ENCODE measurements around the gene CACNA2D1. TPM values are rescaled to one million over a fixed set of nuclear protein-coding genes. Genes with fewer than 3 reads are reported as not detected.

CACNA2D1 gene
- total RNA-seq, 4 donors from 2014 or later = 3.0 to 15.7 (median 8.6) TPM

- DNase-seq (ENCODE audit: low spot score in 2 of 2) = no peak
- 70 to 80% methylated on average over 1 of the region's 1 CpG for WGBS, 2 donors
- TF ChIP-seq POLR2A (IDR thresholded peaks at IDR 0.05) = no peak
- TF ChIP-seq CTCF (IDR thresholded peaks at IDR 0.05) = no peak
- H3K4me3 ChIP-seq (ENCODE audit: low read depth, poor library complexity, severe bottlenecking) = no peak overlapping the region
- intact Hi-C loops (cut with DNase I; ENCODE audit: low total_unique reads) = no loop called here
Measured at GRCh38 chr7:82163586-82163985, 280.0 kb downstream of the CACNA2D1 start.

- no peak for DNase-seq (ENCODE audit: low spot score in 2 of 2)
- TF ChIP-seq POLR2A (IDR thresholded peaks at IDR 0.05) (no peak), CTCF (IDR thresholded peaks at IDR 0.05) (no peak)
- intact Hi-C loops (cut with DNase I; ENCODE audit: low total_unique reads) = no loop called here
- no peak overlapping the region for H3K4me3 ChIP-seq (ENCODE audit: low read depth, poor library complexity, severe bottlenecking)
- WGBS, 2 donors = 39 to 87% methylated on average over 2 of the region's 2 CpGs
Measured at GRCh38 chr7:82162289-82162688, 281.3 kb downstream of the CACNA2D1 start.

- no peak for DNase-seq (ENCODE audit: low spot score in 2 of 2)
- no peak overlapping the region for H3K4me3 ChIP-seq (ENCODE audit: low read depth, poor library complexity, severe bottlenecking)
- TF ChIP-seq CTCF (IDR thresholded peaks at IDR 0.05) (no peak), POLR2A (IDR thresholded peaks at IDR 0.05) (no peak)
- intact Hi-C loops (cut with DNase I; ENCODE audit: low total_unique reads) = no loop called here
Measured at GRCh38 chr7:82158327-82158726, 285.2 kb downstream of the CACNA2D1 start.

GRCh38 chr7:82156893-82157292, 286.7 kb downstream of the CACNA2D1 start:
- WGBS, 2 donors = 98 to 100% methylated on average over 1 of the region's 1 CpG
- intact Hi-C loops (cut with DNase I; ENCODE audit: low total_unique reads) = no loop called here
- no peak overlapping the region for H3K4me3 ChIP-seq (ENCODE audit: low read depth, poor library complexity, severe bottlenecking)
- TF ChIP-seq CTCF (IDR thresholded peaks at IDR 0.05) (no peak), POLR2A (IDR thresholded peaks at IDR 0.05) (no peak)
- no peak for DNase-seq (ENCODE audit: low spot score in 2 of 2)

GRCh38 chr7:82156168-82156567, 287.4 kb downstream of the CACNA2D1 start:
- intact Hi-C loops (cut with DNase I; ENCODE audit: low total_unique reads) = no loop called here
- no peak for TF ChIP-seq CTCF (IDR thresholded peaks at IDR 0.05)
- no peak for TF ChIP-seq POLR2A (IDR thresholded peaks at IDR 0.05)
- DNase-seq (ENCODE audit: low spot score in 2 of 2) = no peak
- no peak overlapping the region for H3K4me3 ChIP-seq (ENCODE audit: low read depth, poor library complexity, severe bottlenecking)
- 79 to 80% methylated on average over 3 of the region's 3 CpGs for WGBS, 2 donors

GRCh38 chr7:82154728-82155127, 288.8 kb downstream of the CACNA2D1 start:
- 70 to 80% methylated on average over 2 of the region's 2 CpGs for WGBS, 2 donors
- intact Hi-C loops (cut with DNase I; ENCODE audit: low total_unique reads) = no loop called here
- TF ChIP-seq CTCF (IDR thresholded peaks at IDR 0.05) (no peak), POLR2A (IDR thresholded peaks at IDR 0.05) (no peak)
- H3K4me3 ChIP-seq (ENCODE audit: low read depth, poor library complexity, severe bottlenecking) = no peak overlapping the region
- no peak for DNase-seq (ENCODE audit: low spot score in 2 of 2)
